Testis (tissue), 3 donors: ENCODE results near the gene CBLB. TPM values are rescaled to one million over a fixed set of nuclear protein-coding genes. Genes with fewer than 3 reads are reported as not detected.

Source experiments
- DNase-seq: peaks from one replicate; pipeline ENCODE4 v3.0.0-alpha.2; 2019
- H3K27ac ChIP-seq, 2 donors: fragments of 200-600 bp; sonication (generic); one replicate each; pipeline ENCODE4 v1.5.1; 2019
- H3K27me3 ChIP-seq: fragments of 200-600 bp; sonication (generic); one replicate; pipeline ENCODE4 v1.5.1; 2019
- H3K36me3 ChIP-seq: fragments of 200-600 bp; sonication (generic); one replicate; pipeline ENCODE4 v1.5.1; 2017; ENCODE audit warnings: low read depth; ENCODE audit errors: missing control alignments
- H3K4me1 ChIP-seq: fragments of 200-600 bp; sonication (generic); one replicate; pipeline ENCODE4 v1.5.1; 2019
- H3K4me3 ChIP-seq, 2 donors: fragments of 200-600 bp; sonication (generic); one replicate each; pipeline ENCODE4 v1.5.1; 2017 to 2019
- H3K9me3 ChIP-seq: fragments of 200-600 bp; sonication (generic); one replicate; pipeline ENCODE4 v1.5.1; 2017
- CTCF ChIP-seq, 3 experiments: fragments of 450-650 bp in 2 of 3; fragments of 200-600 bp in 1 of 3; sonication (generic) in 1 of 3; IDR thresholded peaks; one replicate each; pipeline ENCODE4 v1.5.1; 2016 to 2019; ENCODE audit warnings: antibody characterized with exemption in 3 of 3, mild to moderate bottlenecking in 2 of 3, moderate library complexity in 1 of 3
- POLR2A ChIP-seq: fragments of 450-650 bp; IDR thresholded peaks from one replicate; pipeline ENCODE4 v1.6.1; 2017; ENCODE audit warnings: antibody characterized with exemption, mild to moderate bottlenecking, moderate library complexity
- WGBS, 2 donors: methylation state at CpG; one replicate each; pipeline ENCODE4 v1.1.5; 2018; 5-methylcytosine and 5-hydroxymethylcytosine counted together
- intact Hi-C: fragments of 100-400 bp; cut with DNase I; formaldehyde crosslinking; loops from one replicate; pipeline ENCODE4 v1.15.1; 2023; ENCODE audit warnings: low total_unique reads
- polyA plus RNA-seq: library from polyadenylated mRNA; stranded (reverse); fragments of 350-450 nt; fragmentation: Illumina TruSeq; extraction: RNeasy Lipid Tissue Mini Kit (QIAGEN cat#74804); gene quantifications from one replicate; pipeline ENCODE4 v1.2.3, GENCODE V29; 2014; ENCODE audit warnings: low read depth, low replicate concordance; ENCODE audit not compliant: insufficient read depth
- total RNA-seq, 2 donors: library from RNA; depleted of rRNA; stranded (reverse); fragments of >200 nt; gene quantifications; one replicate each; pipeline ENCODE4 v1.2.3, GENCODE V29; 2016

The CBLB gene
- total and polyA plus RNA-seq, 3 donors from 2014 or later: 33.0 to 73.6 (median 65.9) TPM

- Histone ChIP-seq H3K9me3 (no peaks in the 10 kb centered on the region), H3K36me3 (no peaks in the 10 kb centered on the region), H3K4me3 (no peak overlapping the region), H3K27me3 (no peaks in the 10 kb centered on the region), H3K27ac (no peak overlapping the region), H3K4me1 (no peaks in the 10 kb centered on the region)
- intact Hi-C loops: no loop called here
- DNase-seq: no peak
- TF ChIP-seq CTCF (IDR thresholded peaks at IDR 0.05) (no peak), POLR2A (no peak)
Measured at GRCh38 chr3:105614288-105615030, 254.4 kb downstream of the CBLB start.

GRCh38 chr3:105613120-105613519, 255.7 kb downstream of the CBLB start:
- Histone ChIP-seq H3K4me1 (no peaks in the 10 kb centered on the region), H3K36me3 (no peaks in the 10 kb centered on the region), H3K27me3 (no peaks in the 10 kb centered on the region), H3K27ac (no peak overlapping the region), H3K4me3 (no peak overlapping the region), H3K9me3 (no peaks in the 10 kb centered on the region)
- no peak for DNase-seq
- intact Hi-C loops: no loop called here
- WGBS, 2 donors: 38 to 57% methylated on average over 2 of the region's 2 CpGs
- no peak for TF ChIP-seq CTCF (IDR thresholded peaks at IDR 0.05)
- TF ChIP-seq POLR2A: no peak

- no peaks in the 10 kb centered on the region for H3K4me1 ChIP-seq
- H3K36me3 ChIP-seq: no peaks in the 10 kb centered on the region
- DNase-seq: no peak
- H3K27ac ChIP-seq: no peak overlapping the region
- TF ChIP-seq POLR2A (no peak), CTCF (IDR thresholded peaks at IDR 0.05) (no peak)
- no peaks in the 10 kb centered on the region for H3K27me3 ChIP-seq
- WGBS, 2 donors: 83 to 90% methylated on average over 5 of the region's 5 CpGs
- intact Hi-C loops: no loop called here
- no peak overlapping the region for H3K4me3 ChIP-seq
- H3K9me3 ChIP-seq: no peaks in the 10 kb centered on the region
Measured at GRCh38 chr3:105611304-105612192, 257.3 kb downstream of the CBLB start.

- no peak overlapping the region for H3K27ac ChIP-seq
- DNase-seq: no peak
- no peaks in the 10 kb centered on the region for H3K4me1 ChIP-seq
- H3K27me3 ChIP-seq: no peaks in the 10 kb centered on the region
- intact Hi-C loops: no loop called here
- H3K4me3 ChIP-seq: no peak overlapping the region
- 97 to 100% methylated on average over 4 of the region's 4 CpGs for WGBS, 2 donors
- TF ChIP-seq CTCF (IDR thresholded peaks at IDR 0.05) (no peak), POLR2A (no peak)
- H3K9me3 ChIP-seq: no peaks in the 10 kb centered on the region
- H3K36me3 ChIP-seq: no peaks in the 10 kb centered on the region
Measured at GRCh38 chr3:105610473-105610872, 258.3 kb downstream of the CBLB start.
